HG03378 (cell line): ENCODE results near the gene TPRG1.
A peak's percentile ranks its signal among the peaks of the same experiment; 100 is the strongest.

Experiments
- ATAC-seq: cut with Tn5 transposase; IDR thresholded peaks from one replicate; pipeline ENCODE4 v1.9.1; 2021; ENCODE audit warnings: mild to moderate bottlenecking, moderate library complexity; ENCODE audit not compliant: unreplicated experiment

Gene TPRG1

DNA sequence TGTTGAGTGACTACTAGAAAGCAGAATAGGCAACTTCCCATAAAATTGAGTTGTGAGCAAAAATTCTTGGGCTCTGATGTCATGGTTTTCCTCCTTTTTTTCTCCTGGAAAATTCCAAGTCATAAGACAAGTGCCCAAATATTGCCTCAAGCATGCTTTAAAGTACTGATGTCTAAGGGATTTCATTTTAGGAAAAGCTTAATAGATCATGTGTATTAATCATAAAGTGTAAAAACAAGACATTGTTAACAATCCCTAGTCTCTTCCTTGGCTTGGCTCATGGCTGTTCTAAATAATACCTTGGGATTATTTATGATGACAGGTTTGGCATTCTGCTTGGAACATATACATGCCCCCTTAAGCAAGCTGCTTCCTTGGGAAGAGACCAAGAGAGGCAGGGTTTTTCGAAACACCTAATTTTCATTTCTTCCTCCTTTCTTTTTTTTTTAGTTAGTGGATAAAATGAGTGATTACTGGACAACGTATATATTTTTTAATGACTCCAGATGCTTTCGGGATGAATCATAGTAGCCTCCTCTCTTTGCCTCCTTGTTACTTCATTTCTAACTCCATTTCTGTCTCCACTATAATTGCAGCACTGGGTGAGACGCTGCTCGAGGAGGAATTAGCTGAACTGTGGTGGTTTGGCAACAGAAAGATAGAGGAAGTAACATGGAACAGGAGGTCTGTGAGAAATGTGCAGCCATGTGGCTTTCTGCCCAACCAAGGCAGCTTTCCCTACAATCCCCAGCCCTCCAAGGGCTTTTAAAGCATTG is 104.9 kb downstream of the TPRG1 start:
- ATAC-seq, result no peak

DNA sequence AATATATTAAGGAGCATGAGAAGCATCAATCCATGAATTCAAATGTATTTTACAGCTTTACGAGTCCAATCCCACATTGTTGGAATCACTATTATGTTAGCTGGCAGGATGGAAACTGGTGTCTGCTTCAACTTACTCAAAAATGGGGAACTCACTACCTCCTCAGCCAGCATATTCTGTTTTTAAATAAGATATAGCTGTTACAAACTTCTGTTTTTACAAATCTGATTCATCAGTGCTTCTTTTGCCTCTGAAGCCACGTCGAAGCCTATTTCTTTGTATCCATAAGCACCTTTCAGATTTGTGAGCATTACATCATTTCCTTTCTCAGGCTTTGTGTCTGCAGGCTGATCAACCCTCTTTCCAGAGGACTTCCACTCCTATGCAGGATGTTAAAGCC is 105.9 kb downstream of the TPRG1 start:
- ATAC-seq, result no peak

DNA sequence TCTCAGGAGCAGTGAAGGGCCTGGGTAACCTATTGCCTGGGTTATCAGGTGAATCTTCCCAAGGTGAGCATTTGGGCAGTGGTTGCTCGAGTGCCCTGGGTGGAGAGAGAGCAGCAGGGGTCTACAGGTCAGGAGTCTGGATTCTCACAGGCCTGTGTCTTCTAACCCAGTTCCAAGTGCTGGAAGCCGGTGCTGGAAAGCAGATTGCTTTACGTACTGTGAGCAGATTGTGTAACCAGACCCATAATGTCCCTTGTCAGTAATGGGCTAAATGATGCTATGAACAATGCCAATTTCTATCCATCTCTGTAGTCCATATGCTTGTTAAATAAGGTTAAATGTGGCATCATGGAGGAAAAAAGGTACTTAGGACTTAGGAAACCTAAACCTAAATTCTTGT is 106.5 kb downstream of the TPRG1 start:
- ATAC-seq, result no peak

DNA sequence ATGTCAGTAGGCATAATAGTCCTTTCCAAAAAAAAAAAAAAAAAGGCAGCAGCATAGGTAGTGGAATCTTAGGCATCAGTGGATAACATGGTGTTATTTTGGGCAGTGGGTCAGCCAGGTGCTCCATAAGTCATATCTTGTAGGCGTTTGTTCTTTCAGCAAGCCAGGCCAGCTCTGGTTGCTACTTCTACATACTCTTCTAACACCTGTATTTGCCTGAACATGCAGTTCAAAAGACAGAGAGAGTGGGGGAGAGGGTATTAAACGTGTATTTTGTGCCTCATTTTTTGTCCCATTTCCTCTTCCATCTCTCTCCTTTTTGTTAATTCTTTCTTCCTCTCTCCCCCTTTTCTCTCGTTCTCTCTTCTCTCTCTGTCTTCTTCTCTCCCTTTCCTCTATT is 110.4 kb downstream of the TPRG1 start:
- ATAC-seq, result no peak

DNA sequence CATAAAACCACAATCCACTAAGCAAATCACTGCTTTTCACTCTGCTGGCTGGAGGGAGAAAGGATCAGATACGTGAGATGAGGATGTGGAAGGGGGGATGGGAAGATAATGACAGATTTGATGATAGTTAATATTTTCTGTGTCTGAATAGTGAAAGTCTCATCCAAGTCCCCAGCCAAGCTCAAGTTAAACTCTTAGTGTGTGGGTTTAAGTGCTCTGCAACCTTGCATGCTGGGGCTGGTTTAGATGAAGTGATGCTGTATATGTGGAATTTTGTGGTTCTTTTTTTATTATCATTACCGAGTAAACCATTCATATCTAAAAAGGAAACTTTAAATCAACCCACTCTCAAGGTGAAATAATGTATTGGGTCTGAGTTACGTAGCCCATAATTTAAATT is 111.0 kb downstream of the TPRG1 start:
- ATAC-seq, result no peak

DNA sequence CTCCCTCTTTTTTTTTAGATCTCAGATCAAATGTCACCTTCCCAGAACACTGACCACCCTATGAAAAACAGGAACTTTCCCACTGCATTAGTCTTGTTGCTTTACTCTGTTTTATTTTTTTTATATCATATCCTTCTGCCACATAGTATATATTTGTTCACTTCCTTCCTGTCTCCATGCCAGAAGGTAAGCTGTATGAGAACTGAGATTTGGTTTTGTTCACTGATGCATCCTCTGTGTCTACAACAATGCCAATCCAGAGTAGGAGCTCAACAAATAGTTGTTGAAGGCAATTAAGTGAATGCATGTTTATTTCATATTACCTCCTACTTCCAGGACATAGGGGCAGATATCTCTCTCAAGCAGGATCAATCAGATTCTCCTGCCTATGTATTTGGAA is 114.4 kb downstream of the TPRG1 start:
- ATAC-seq, result no peak

DNA sequence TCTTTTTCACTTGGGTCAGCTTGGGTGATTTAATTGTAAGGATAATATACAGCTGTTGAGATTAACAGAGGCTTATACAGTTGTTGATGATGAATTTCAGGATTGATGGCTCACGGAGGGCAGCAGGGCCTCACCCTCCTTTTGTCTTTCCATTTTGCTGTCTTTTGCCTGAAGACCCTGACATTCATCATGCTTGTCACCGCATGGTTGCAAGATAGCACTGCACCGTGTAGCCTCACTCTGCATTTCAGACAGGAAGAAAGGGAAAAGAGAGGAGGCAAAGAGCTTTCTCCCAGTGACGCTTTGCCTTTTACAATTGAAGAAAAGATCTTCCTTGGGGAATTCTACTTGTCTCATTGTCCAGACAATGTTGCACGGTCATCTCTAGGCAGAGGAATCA is 115.1 kb downstream of the TPRG1 start:
- ATAC-seq, result no peak

DNA sequence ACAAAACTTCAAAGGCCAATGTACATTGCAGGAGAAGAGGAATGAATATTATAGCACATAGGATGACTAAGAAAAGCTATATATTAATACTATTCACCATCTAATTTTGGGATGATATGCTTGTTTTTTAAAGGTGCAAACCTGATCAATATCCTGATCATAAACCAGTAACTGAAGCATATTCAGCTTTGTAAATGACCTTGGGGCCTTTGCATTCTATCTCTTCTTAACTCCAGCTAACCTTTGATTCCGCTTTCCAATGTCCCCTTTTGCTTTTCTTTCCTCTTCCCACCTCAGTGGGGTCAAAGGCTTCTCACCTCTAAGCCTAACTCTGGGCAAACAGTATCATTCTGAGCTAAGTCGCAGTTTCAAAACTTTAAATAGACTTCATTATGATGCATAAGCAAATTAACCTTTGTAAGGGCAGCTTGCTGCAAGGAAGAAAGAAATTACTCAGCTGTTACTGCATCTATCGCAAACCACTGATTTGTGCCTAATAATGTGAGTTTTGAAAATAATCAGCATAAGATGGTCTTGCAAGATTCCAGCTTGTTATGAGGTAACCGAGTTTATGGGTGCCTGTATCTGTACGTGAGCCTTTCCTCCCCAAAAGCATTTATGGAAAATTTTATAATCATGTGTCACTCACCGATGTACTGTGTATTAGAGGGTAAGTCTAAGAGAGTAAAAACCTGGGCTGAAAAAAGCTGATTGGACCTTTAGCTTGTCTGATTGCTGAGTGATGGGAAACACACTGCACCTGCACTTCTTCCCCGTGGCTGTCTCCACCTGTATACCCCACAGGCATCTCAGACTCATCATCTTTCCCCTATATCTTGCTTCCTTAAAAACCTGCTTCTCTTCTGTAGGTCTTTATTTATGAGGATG is 116.8 kb downstream of the TPRG1 start:
- peak; percentile 98 for ATAC-seq

DNA sequence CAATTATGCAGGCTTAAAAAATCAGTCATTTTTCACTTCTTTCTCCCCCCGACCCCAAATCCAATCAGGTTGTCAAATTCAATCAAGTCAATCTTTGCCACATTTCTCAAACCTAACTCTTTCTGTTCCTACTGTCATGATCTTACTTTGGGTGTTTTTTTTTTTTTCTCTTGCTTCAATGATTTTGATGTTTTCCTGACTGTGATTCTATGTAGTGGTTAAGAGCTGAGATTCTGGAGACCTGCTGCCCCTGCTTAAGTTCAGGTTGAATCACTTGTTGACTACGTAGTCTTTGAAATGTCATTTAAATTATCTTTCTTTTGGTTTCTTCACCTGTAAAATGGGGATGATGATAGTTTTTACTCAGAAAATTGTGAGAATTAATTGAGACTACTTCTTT is 117.5 kb downstream of the TPRG1 start:
- no peak for ATAC-seq

DNA sequence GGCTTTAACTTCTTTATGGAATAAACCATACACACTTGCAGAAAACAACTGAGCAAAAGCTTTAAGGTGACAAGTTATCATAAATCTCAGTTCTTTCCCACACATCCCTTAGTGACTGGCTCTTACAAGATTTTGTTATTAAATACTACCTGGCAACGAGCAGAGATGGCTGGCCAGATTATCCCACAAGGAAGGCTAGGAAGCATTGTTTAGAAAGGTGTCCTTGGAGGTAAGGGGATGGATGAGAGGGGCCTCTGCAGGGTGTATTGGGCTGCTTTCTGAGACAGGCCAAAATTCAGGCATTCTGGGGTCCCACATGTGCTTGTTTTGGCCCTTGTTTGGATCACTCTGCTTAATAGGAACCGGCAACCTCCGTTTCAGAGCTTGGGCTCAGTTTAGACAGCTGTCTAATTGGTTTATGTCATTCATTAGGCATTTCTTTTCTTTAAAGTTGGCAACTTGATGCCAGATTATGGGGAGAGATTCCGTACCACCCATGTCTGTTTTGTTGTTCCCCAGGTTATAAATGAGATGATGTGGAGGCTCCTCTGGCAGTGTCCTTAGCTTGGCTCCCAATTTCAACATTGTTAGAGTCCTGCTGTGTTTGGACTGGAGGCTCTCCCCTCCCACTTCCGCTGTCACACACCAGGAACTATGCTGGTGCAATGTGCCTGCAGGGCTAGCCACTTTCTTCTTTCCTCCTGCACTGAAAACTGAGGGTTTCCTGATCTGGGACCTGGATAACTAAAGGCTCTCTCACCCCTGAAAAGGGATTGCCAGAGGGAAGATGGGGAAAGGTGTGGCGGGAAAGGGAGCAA is 121.1 kb downstream of the TPRG1 start:
- ATAC-seq, result no peak

DNA sequence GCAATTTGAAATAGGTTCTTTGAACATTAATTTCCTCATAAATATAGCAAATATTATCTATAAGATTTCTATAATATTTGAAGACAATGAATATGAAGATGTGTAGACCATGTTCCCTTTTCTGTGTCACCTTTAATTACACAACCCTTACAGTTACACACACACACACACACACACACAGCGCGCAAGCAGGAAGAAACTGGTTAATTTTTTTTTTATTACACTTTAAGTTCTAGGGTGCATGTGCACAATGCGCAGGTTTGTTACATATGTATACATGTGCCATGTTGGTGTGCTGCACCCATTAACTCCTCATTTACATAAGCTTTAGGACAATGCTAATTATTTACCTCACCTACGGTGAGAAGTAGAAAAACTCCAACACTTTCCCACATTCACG is 122.9 kb downstream of the TPRG1 start:
- no peak for ATAC-seq

DNA sequence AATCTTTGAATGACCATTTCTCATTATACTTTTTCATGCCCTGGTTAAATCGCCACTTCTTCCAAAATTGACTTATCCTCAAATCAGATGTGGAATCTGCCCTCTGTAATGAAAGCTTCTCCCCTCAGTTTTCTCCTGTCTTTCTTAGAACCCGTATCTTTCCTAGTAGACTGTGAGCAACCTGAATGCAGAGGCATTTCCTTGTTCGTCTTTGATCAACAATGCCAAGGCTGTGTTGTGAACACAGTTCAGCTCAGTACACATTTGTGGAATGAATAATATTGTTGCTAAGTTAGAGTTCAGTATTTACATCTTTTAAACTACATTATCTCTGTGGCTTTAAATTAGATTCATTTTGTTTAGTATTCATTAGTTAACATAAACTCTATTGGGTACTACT is 123.3 kb downstream of the TPRG1 start:
- no peak for ATAC-seq

DNA sequence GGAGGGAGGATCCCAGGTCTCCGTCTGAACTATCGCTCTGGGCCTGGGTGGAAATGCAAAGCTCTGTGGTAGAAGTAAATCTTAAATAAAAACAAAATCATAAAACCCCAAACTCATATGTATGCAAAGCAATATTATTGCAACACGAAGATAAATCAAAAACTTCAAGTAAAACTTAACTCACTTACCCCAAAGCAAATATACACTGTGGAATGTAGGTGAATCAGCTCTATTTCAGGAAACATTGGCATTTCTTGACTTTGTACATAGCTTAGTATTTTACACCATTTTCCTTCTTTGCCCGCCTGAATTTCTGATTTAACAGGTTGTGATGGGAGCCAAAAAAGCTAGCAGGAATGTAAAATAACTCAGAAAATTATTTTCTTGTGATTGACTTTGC is 126.2 kb downstream of the TPRG1 start:
- ATAC-seq, result no peak

DNA sequence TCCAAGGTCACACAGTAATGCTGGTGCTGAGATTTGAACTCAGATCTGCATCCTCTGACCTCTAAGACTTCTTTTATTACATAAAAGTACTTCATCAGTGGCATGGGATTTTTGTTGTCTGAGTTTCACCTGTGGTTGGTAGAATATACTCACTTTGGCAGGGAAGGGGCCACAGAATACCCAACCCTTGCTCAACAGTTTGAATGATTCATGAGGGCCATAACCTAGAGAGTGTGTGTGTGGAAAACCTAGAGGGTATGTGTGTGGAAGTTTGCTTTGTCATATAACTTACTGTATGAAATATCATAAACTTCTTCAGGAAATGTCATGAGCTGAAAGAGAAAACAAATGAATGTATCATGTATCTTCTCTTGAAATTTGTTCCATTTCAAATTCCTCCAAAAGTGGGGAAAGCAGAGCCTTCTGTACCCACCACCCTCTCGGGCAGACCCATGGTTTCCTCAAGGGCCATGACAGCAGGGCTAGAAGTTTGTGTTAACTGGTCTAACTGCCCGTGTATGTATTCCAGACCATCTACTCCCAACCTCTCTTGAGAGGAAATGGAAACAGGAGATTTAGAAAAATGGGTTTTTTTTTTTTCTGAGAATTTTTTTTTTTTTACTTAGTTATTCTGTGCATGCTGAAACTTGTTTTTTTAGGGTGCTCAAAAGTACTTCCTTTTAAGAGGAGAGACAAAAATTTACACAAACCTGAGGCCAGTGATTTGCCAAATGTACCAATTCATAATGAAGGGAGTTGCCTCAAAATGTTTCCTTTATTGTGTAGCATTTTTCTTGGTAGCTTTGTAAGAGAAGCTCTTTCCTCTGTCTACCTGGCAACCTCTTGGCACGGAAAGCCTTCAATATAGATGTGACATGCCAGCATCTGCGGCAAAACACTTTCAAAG is 127.0 kb downstream of the TPRG1 start:
- ATAC-seq, result no peak

DNA sequence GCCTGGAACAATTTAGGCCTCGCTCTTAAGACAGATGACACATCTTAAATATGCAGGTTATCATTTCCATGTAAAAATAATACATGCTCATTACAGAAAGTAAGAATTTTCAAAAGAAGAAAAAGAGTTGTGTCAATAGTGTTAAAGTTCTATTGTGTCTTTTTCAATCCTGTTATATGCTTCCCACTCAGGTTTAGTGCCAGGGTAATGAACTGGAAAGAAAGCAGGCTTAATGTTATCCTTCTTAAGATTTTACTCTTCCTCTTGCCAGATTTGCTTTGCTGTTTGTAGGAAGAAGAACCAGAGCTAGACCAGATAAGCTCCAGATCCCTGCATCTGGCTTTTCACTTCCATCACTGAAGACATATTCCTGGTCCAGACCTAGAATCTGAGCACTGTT is 128.6 kb downstream of the TPRG1 start:
- ATAC-seq, result no peak

DNA sequence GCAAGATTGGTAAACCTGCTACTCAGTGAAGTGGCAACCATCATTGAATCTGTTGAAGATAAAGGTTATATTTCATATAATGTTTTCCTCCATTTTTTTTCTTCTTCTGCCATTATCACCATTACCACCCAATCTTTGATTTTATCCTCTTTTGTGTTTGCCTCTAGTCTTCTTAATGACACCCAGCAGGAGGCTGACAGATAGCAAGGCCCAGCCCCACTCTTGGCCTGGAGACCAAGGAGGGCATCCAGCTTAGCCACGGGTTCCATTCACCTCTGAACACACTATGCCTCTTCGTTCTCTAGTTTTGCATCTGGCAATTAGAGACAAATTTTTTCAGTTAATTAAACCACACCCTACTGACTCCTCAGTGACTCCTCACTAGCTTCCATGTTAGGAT is 129.7 kb downstream of the TPRG1 start:
- no peak for ATAC-seq

DNA sequence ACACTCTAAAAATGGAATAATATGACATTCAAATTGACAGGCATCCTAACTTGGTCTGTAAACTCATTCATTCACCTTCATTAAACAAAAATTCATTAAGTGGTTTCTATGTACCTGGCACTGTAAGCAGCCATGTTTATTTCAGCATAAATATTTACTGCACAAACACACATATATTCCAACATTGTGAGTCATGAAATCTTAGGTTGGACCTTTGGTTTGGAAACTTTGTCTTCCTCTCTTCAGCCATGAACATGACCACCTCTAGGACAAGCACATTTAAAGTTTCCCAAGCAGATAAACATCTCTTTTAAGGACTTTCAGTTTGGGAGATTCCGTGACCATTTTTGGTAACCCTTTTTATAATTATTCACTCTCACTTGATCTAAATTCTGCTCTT is 131.8 kb downstream of the TPRG1 start:
- no peak for ATAC-seq

DNA sequence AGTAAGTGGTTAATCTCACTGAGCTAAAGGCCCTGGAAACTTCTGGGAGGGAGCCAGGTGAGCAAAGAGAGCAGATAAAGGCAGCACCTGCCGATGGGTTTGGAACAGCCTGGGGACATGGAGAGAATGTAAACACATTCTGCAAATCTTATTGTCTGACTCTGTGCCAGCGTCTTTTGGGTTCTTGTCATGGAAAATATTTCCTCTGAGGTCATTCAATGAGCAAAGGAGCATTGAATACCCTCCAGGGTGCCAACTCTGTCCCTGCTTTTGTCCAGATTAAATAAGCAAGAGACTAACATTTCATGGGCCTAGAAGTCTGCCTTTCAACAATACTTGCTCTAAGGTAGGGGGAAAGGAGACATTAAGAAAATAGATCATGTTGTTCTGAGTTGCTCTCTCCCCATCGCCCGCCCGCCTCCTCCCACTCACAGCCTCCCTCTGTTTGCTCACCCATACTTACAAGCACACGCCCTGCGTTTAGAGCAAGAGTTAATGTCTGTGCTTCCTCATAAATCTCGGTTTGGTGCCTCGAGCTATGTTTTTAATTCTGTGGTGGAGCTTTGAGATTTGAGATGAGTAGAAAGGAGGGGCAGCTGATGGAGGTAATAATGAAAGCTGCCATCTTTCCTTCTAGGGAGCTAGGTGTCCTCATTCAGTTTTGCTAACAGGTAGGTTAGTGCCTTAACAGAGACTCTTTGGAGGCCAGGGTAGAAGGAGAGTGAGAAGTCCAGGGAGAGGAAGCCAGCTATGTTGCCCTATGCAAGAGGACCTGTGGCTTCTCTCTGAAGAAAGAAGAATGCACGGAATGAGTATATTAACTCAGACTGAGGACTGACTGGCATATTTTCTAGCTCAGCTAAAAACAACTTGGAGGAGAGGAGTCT is 132.9 kb downstream of the TPRG1 start:
- no peak for ATAC-seq

DNA sequence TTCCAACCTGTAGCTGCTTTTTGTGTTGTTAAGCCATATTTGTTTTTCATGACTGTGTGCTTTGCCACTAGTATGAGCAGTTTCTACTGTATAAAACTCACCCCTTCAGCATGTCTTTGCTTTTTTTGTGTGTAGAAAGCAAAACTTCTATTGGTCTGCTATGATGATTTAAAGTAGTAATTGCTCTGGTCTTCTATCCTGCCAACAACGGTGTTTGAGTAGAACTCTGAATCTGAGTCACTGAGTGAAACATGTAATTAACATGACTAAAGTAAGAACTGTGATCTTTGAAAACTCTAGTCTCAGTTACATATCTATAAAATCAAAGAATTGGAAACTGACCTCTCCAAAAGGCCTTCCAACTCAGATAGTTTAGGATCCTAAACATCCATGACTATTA is 133.6 kb downstream of the TPRG1 start:
- peak; percentile 52 for ATAC-seq
